ENCODE data around the gene SPHK1.

SPHK1 gene

GRCh38 chr17:76353599-76354316 lies 30.7 kb upstream of the SPHK1 start, which contains the start of gene PRPSAP1 (continued):
- TF ChIP-seq POU6F1 (CRISPR knock-in tag; IDR thresholded peaks at IDR 0.05; ENCODE audit: borderline replicate concordance, low read depth) (peak; percentile 95), GLIS3 (CRISPR knock-in tag; IDR thresholded peaks at IDR 0.05) (peak; percentile 27; the same call in 1 of the 2 replicates), OSR1 (CRISPR knock-in tag; IDR thresholded peaks at IDR 0.05) (no peak), TCF4 (CRISPR knock-in tag; IDR thresholded peaks at IDR 0.05; ENCODE audit: borderline replicate concordance) (no peak), SNAI2 (CRISPR knock-in tag; IDR thresholded peaks at IDR 0.05) (peak; percentile 98), TSHZ2 (CRISPR knock-in tag; IDR thresholded peaks at IDR 0.05) (peak; percentile 98), ISL1 (CRISPR knock-in tag; IDR thresholded peaks at IDR 0.05) (no peak), ESRRG (CRISPR knock-in tag; IDR thresholded peaks at IDR 0.05) (no peak), CSDC2 (CRISPR knock-in tag; IDR thresholded peaks at IDR 0.05) (peak; percentile 92; the same call in 1 of the 2 replicates), CSRNP3 (CRISPR knock-in tag; IDR thresholded peaks at IDR 0.05) (no peak)

DNA sequence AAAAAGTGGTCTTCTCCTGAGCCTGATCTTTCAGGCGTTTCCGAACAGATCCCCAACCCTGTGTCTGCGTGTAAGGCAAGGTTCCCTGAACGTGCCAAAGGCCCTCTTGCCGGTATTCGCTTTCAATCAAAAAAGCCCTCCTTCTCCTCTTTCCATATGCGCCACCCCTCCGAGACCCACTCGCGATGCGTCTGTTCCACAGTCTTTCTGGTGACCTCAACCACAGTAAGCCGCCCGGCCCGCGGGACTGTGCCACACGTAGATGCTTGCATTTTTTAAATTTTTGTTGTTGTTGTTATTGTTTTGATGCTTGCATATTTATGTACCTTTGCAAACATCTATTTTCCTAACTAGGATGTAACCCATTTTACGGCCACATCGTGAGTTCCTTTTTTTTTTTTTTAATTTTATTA lies 30.1 kb upstream of the SPHK1 start:
- no peak; the same call in 2 of the 3 replicates for ATAC-seq
- TF ChIP-seq ZFP30 (CRISPR knock-in tag; IDR thresholded peaks at IDR 0.05) (no peak), ESRRG (CRISPR knock-in tag; IDR thresholded peaks at IDR 0.05) (no peak)

DNA sequence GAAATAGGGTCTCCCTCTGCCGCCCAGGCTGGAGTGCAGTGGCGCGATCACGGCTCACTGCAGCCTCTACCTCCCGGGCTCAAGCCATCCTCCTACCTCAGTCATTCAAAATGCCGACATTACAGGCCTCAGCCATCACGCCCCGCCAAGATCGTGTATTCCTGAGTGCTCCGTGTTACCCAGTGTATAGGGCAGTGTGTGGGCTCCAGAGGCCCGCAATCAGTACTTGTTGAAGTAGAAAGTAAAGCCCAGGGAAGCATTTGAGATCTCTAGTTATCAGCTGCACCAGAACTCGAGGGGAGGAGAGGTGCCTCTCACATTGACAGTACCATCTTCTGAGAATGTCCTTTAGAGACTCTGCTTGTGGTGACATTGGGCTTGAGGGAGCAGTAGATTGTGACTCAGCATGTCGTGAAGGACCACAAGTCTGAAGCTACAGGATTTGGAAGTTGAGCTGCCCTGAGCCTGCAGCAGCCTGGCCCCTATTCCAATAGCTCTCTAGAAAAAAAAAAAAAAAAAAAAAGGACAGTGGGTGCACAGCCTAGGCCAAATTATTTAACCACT lies 29.6 kb upstream of the SPHK1 start:
- TF ChIP-seq BACH2 (CRISPR knock-in tag; IDR thresholded peaks at IDR 0.05; ENCODE audit: borderline replicate concordance) (no peak), ZNF8 (CRISPR knock-in tag; IDR thresholded peaks at IDR 0.05) (no peak), TOX (CRISPR knock-in tag; IDR thresholded peaks at IDR 0.05; ENCODE audit: borderline replicate concordance) (no peak), PPARA (CRISPR knock-in tag; IDR thresholded peaks at IDR 0.05; ENCODE audit: borderline replicate concordance) (no peak), TCF4 (CRISPR knock-in tag; IDR thresholded peaks at IDR 0.05; ENCODE audit: borderline replicate concordance) (no peak), ZNF70 (CRISPR knock-in tag; IDR thresholded peaks at IDR 0.05) (no peak), GLIS3 (CRISPR knock-in tag; IDR thresholded peaks at IDR 0.05) (no peak), CSRNP3 (CRISPR knock-in tag; IDR thresholded peaks at IDR 0.05) (no peak)
- ATAC-seq = no peak

DNA sequence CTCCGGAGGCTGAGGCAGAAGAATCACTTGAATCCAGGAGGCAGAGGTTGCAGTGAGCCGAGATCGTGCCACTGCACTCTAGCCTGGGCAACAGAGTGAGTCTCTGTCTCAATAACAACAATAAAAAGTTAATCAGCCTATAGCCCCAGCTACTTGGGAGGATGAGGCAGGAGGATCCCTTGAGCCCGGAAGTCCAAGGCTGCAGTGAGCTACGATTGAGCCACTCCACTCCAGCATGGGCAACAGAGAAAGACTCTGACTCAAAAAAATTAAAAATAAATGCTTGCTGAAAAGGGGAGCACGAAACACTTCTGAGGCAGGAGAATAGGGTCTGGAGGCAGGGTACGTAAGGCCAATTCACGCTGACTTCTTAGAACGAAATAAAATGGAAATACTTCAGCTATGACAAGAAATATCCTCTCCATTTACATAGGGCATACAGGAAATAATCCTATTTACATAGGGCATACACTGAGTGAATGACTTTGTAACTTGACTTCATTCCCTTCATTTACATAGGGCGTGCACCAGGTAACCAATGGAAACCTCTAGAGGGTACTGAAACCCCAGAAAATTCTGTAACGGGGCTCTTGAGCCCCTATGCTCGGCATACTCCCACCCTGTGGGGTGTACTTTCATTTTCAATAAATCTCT lies 27.5 kb upstream of the SPHK1 start:
- TF ChIP-seq BACH2 (CRISPR knock-in tag; IDR thresholded peaks at IDR 0.05; ENCODE audit: borderline replicate concordance) (no peak), PPARA (CRISPR knock-in tag; IDR thresholded peaks at IDR 0.05; ENCODE audit: borderline replicate concordance) (no peak), ZC3H10 (CRISPR knock-in tag; IDR thresholded peaks at IDR 0.05) (no peak), SNAI2 (CRISPR knock-in tag; IDR thresholded peaks at IDR 0.05) (no peak), RARB (CRISPR knock-in tag; IDR thresholded peaks at IDR 0.05) (no peak), TOX (CRISPR knock-in tag; IDR thresholded peaks at IDR 0.05; ENCODE audit: borderline replicate concordance) (no peak), TCF4 (CRISPR knock-in tag; IDR thresholded peaks at IDR 0.05; ENCODE audit: borderline replicate concordance) (no peak), ARNTL (CRISPR knock-in tag; IDR thresholded peaks at IDR 0.05; ENCODE audit: borderline replicate concordance, low read depth) (no peak), ISL1 (CRISPR knock-in tag; IDR thresholded peaks at IDR 0.05) (no peak), TSHZ2 (CRISPR knock-in tag; IDR thresholded peaks at IDR 0.05) (no peak), ZFP3 (CRISPR knock-in tag; IDR thresholded peaks at IDR 0.05) (no peak), ZNF70 (CRISPR knock-in tag; IDR thresholded peaks at IDR 0.05) (no peak), ZNF565 (CRISPR knock-in tag; conservative IDR thresholded peaks at IDR 0.05; ENCODE audit: low read depth) (no peak), ESRRG (CRISPR knock-in tag; IDR thresholded peaks at IDR 0.05) (no peak)
- TF ChIP-seq, protein P1, sequence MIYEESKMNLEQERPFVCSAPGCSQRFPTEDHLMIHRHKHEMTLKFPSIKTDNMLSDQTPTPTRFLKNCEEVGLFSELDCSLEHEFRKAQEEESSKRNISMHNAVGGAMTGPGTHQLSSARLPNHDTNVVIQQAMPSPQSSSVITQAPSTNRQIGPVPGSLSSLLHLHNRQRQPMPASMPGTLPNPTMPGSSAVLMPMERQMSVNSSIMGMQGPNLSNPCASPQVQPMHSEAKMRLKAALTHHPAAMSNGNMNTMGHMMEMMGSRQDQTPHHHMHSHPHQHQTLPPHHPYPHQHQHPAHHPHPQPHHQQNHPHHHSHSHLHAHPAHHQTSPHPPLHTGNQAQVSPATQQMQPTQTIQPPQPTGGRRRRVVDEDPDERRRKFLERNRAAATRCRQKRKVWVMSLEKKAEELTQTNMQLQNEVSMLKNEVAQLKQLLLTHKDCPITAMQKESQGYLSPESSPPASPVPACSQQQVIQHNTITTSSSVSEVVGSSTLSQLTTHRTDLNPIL (CRISPR knock-in tag; IDR thresholded peaks at IDR 0.05; ENCODE audit: low read depth) = no peak
- ATAC-seq = no peak

Measured in SK-N-SH treated with all-trans-retinoic acid at 6 μM for 48 hours (cell line).